Measurements from ENCODE around the gene LRRC4C. TPM values are rescaled to one million over a fixed set of nuclear protein-coding genes. Genes with fewer than 3 reads are reported as not detected.

The LRRC4C gene
- total and polyA plus RNA-seq, 4 experiments from 2014 or later, result not detected

- Mint-ChIP-seq H3K27me3 (no peaks in the 10 kb centered on the region), H3K4me3 (no peak overlapping the region), H3K4me1 (no peaks in the 10 kb centered on the region), H3K9me3 (peaks cover 3 to 18% (median 9%) of the 10 kb centered on the region in 8 donors), H3K27ac (no peak overlapping the region), H3K36me3 (no peaks in the 10 kb centered on the region)
- Histone ChIP-seq H3K27me3 (ENCODE audit: insufficient read depth, low read length) (no peaks in the 10 kb centered on the region), H3K9me3 (ENCODE audit: control insufficient read depth in 1 of 2, low read length in 2 of 2) (no peaks in the 10 kb centered on the region), H3K27ac (ENCODE audit: low read depth, low read length) (no peak overlapping the region), H3K4me1 (ENCODE audit: insufficient read depth, low read length) (no peaks in the 10 kb centered on the region), H3K36me3 (ENCODE audit: insufficient read depth, low read length) (no peaks in the 10 kb centered on the region), H3K4me3 (ENCODE audit: low read length in 2 of 2) (no peak overlapping the region)
- POLR2A ChIA-PET (ENCODE audit: partially characterized antibody), result no interaction called here
- intact Hi-C loops (cut with micrococcal nuclease), result no loop called here
- DNase-seq, result no peak
- CTCF ChIA-PET (ENCODE audit: partially characterized antibody), result no interaction called here
Observed at GRCh38 chr11:40166892-40167291, 1292.6 kb downstream of the LRRC4C start.

DNA sequence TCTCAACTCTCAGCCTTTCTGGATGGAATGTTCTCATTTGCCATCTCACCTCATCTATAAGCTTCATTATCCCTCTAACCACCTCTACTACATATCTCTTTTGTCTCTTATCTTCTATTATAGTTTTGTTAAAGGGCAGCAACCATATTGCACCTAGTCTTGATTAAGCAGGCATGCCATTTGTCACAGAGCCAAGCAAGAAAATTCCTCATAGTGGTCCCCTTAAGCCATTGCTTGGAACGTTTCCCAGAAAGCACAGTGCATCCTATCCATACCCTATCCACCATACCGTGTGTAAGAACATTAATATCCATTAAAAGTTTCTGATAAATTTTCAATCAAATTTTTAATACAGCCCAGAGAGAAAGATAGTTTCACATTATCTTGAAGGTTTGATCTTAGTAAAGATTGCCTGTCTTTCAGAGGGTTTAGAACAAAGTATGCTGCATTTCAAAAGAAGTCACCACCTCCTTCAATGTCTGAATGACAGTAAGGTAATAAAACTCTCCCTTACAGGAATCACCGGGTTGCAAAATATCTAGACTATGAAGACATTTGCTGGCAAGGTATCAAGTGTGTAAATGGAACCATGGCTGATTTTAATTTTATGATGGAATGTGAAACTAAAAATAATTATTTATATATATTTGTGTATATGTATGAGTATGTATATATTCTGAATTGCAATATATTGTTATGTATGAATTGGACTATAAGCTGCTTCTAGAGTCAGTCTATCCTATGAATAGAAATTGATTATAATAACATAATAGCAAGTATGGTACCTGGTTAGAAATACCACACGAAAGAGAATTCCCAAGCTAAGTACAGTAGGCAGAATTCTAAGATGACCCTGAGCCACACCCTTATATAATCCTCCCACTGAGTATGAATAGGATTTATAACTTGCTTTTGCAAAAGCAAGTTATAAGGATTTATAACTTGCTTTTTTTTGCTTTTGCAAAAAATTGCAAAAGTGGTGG, 1296.3 kb downstream of the LRRC4C start:
- Histone ChIP-seq H3K4me1 (ENCODE audit: insufficient read depth, low read length) (no peaks in the 10 kb centered on the region), H3K27me3 (ENCODE audit: insufficient read depth, low read length) (no peaks in the 10 kb centered on the region), H3K36me3 (ENCODE audit: insufficient read depth, low read length) (no peaks in the 10 kb centered on the region), H3K4me3 (ENCODE audit: low read length in 2 of 2) (no peak overlapping the region), H3K9me3 (ENCODE audit: control insufficient read depth in 1 of 2, low read length in 2 of 2) (no peaks in the 10 kb centered on the region), H3K27ac (ENCODE audit: low read depth, low read length) (no peak overlapping the region)
- no peaks in the 10 kb centered on the region for H3K27me3 Mint-ChIP-seq
- POLR2A ChIA-PET (ENCODE audit: partially characterized antibody), result no interaction called here
- CTCF ChIA-PET (ENCODE audit: partially characterized antibody), result no interaction called here
- H3K9me3 Mint-ChIP-seq, result peaks cover 3 to 18% (median 12%) of the 10 kb centered on the region in 8 donors
- intact Hi-C loops (cut with micrococcal nuclease), result no loop called here
- no peak overlapping the region for H3K27ac Mint-ChIP-seq
- no peak for DNase-seq
- no peaks in the 10 kb centered on the region for H3K4me1 Mint-ChIP-seq
- H3K4me3 Mint-ChIP-seq, result no peak overlapping the region
- no peaks in the 10 kb centered on the region for H3K36me3 Mint-ChIP-seq

DNA sequence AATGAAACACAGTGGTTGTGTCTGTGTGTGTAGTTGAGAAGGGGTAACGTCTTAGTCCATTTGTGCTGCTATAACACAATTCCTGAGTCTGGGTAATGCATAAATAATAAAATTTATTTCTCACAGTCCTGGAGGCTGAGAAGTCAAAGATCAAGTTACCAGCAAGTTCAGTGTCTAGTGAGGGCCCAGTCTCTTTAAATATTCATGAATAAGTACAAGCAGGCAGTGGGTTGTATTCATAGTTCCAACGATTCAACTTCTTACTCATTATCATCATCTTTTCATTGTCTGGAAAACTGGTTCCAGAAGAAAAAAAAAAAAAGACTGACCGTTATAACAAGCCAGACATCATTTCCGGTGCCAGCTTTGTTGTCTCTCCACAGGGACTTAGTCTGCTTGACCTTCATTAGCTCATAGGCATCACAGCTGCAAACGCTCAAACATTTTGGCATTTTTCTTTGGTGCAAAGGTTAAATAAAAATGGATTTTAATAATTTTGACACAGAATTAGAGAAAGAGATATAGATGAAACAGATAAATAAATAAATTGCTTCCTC, 1297.5 kb downstream of the LRRC4C start:
- no peak for DNase-seq
- no peak overlapping the region for H3K27ac Mint-ChIP-seq
- CTCF ChIA-PET (ENCODE audit: partially characterized antibody), result no interaction called here

GRCh38 chr11:40160418-40160817, 1299.0 kb downstream of the LRRC4C start:
- no peak for DNase-seq
- H3K27me3 Mint-ChIP-seq, result no peaks in the 10 kb centered on the region
- Histone ChIP-seq H3K9me3 (ENCODE audit: control insufficient read depth in 1 of 2, low read length in 2 of 2) (no peaks in the 10 kb centered on the region), H3K4me1 (ENCODE audit: insufficient read depth, low read length) (no peaks in the 10 kb centered on the region), H3K4me3 (ENCODE audit: low read length in 2 of 2) (no peak overlapping the region), H3K27me3 (ENCODE audit: insufficient read depth, low read length) (no peaks in the 10 kb centered on the region), H3K36me3 (ENCODE audit: insufficient read depth, low read length) (no peaks in the 10 kb centered on the region), H3K27ac (ENCODE audit: low read depth, low read length) (no peak overlapping the region)
- H3K4me1 Mint-ChIP-seq, result no peaks in the 10 kb centered on the region
- intact Hi-C loops (cut with micrococcal nuclease), result no loop called here
- H3K4me3 Mint-ChIP-seq, result no peak overlapping the region
- ChIA-PET POLR2A (ENCODE audit: partially characterized antibody) (no interaction called here), CTCF (ENCODE audit: partially characterized antibody) (no interaction called here)
- no peaks in the 10 kb centered on the region for H3K36me3 Mint-ChIP-seq
- H3K9me3 Mint-ChIP-seq, result peaks cover 3 to 35% (median 20%) of the 10 kb centered on the region in 8 donors
- no peak overlapping the region for H3K27ac Mint-ChIP-seq

More for the DNA sequence above, 1297.5 kb downstream of the LRRC4C start:
- Histone ChIP-seq H3K27me3 (ENCODE audit: insufficient read depth, low read length) (no peaks in the 10 kb centered on the region), H3K9me3 (ENCODE audit: control insufficient read depth in 1 of 2, low read length in 2 of 2) (no peaks in the 10 kb centered on the region), H3K4me3 (ENCODE audit: low read length in 2 of 2) (no peak overlapping the region), H3K4me1 (ENCODE audit: insufficient read depth, low read length) (no peaks in the 10 kb centered on the region), H3K27ac (ENCODE audit: low read depth, low read length) (no peak overlapping the region), H3K36me3 (ENCODE audit: insufficient read depth, low read length) (no peaks in the 10 kb centered on the region)
- H3K4me3 Mint-ChIP-seq, result no peak overlapping the region
- intact Hi-C loops (cut with micrococcal nuclease), result no loop called here
- no peaks in the 10 kb centered on the region for H3K4me1 Mint-ChIP-seq
- POLR2A ChIA-PET (ENCODE audit: partially characterized antibody), result no interaction called here
- H3K36me3 Mint-ChIP-seq, result no peaks in the 10 kb centered on the region
- H3K27me3 Mint-ChIP-seq, result no peaks in the 10 kb centered on the region
- H3K9me3 Mint-ChIP-seq, result peaks cover 3 to 24% (median 11%) of the 10 kb centered on the region in 8 donors

DNA sequence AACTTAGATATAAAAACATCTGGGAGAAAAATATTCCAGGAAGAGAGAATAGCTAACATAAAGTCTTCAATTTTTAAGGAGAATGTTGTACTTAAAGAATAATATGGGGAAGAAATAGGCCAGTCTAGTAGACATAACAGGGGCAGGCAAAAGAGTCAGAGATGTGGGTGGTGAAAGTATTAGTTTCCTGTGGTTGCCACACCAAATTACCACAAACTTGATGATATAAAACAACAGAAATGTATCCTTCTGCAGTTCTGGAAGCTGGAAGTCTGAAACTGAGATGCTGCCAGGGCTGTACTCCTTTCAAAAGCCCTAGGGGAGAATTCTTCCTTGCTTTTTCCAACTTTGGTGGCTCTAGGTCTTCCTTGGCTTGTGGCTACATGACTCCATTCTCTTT, 1309.7 kb downstream of the LRRC4C start:
- Histone ChIP-seq H3K27me3 (ENCODE audit: insufficient read depth, low read length) (no peaks in the 10 kb centered on the region), H3K27ac (ENCODE audit: low read depth, low read length) (no peak overlapping the region), H3K9me3 (ENCODE audit: control insufficient read depth in 1 of 2, low read length in 2 of 2) (peaks cover 0 to 4% of the 10 kb centered on the region in 2 donors), H3K4me1 (ENCODE audit: insufficient read depth, low read length) (no peaks in the 10 kb centered on the region), H3K4me3 (ENCODE audit: low read length in 2 of 2) (no peak overlapping the region), H3K36me3 (ENCODE audit: insufficient read depth, low read length) (no peaks in the 10 kb centered on the region)
- Mint-ChIP-seq H3K36me3 (no peaks in the 10 kb centered on the region), H3K27me3 (no peaks in the 10 kb centered on the region), H3K4me1 (no peaks in the 10 kb centered on the region), H3K4me3 (no peak overlapping the region), H3K9me3 (peaks cover 0 to 46% (median 18%) of the 10 kb centered on the region in 8 donors), H3K27ac (no peak overlapping the region)
- POLR2A ChIA-PET (ENCODE audit: partially characterized antibody), result no interaction called here
- intact Hi-C loops (cut with micrococcal nuclease), result no loop called here
- CTCF ChIA-PET (ENCODE audit: partially characterized antibody), result no interaction called here
- DNase-seq, result no peak

DNA sequence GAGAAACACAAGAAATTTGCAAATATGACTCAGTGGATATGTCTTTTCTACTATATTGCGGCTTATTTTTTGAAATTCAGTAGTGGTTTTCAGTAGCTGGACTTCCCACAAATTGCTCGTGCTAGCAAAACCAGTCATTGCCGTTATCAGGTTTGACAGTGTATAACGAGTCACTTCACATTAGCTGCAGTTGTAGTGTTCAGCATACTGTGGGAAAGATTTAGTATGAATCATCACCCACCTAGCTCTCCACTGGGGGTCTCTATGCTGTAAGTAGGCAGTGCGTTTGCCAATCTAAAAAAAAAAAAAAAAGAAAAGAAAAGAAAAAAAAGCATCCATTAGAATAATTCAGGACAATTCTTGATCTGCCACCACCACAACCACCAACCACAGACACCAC, 1318.9 kb downstream of the LRRC4C start:
- no peak overlapping the region for H3K27ac ChIP-seq (ENCODE audit: low read depth, low read length)
- no peaks in the 10 kb centered on the region for H3K4me1 ChIP-seq (ENCODE audit: insufficient read depth, low read length)
- H3K4me3 ChIP-seq (ENCODE audit: low read length in 2 of 2), result no peak overlapping the region
- no peaks in the 10 kb centered on the region for H3K36me3 ChIP-seq (ENCODE audit: insufficient read depth, low read length)
- ChIA-PET CTCF (ENCODE audit: partially characterized antibody) (no interaction called here), POLR2A (ENCODE audit: partially characterized antibody) (no interaction called here)
- no peaks in the 10 kb centered on the region for H3K27me3 ChIP-seq (ENCODE audit: insufficient read depth, low read length)
- H3K4me1 Mint-ChIP-seq, result no peaks in the 10 kb centered on the region
- DNase-seq, result no peak
- H3K27ac Mint-ChIP-seq, result no peak overlapping the region
- H3K9me3 Mint-ChIP-seq, result peaks cover 0 to 48% (median 12%) of the 10 kb centered on the region in 8 donors
- H3K4me3 Mint-ChIP-seq, result no peak overlapping the region
- H3K9me3 ChIP-seq (ENCODE audit: control insufficient read depth in 1 of 2, low read length in 2 of 2), result no peaks in the 10 kb centered on the region
- intact Hi-C loops (cut with micrococcal nuclease), result no loop called here
- H3K36me3 Mint-ChIP-seq, result no peaks in the 10 kb centered on the region
- H3K27me3 Mint-ChIP-seq, result no peaks in the 10 kb centered on the region

- no peaks in the 10 kb centered on the region for H3K27me3 Mint-ChIP-seq
- Histone ChIP-seq H3K27me3 (ENCODE audit: insufficient read depth, low read length) (no peaks in the 10 kb centered on the region), H3K27ac (ENCODE audit: low read depth, low read length) (no peak overlapping the region), H3K4me1 (ENCODE audit: insufficient read depth, low read length) (no peaks in the 10 kb centered on the region), H3K36me3 (ENCODE audit: insufficient read depth, low read length) (no peaks in the 10 kb centered on the region), H3K4me3 (ENCODE audit: low read length in 2 of 2) (no peak overlapping the region), H3K9me3 (ENCODE audit: control insufficient read depth in 1 of 2, low read length in 2 of 2) (no peaks in the 10 kb centered on the region)
- H3K36me3 Mint-ChIP-seq, result no peaks in the 10 kb centered on the region
- DNase-seq, result no peak
- intact Hi-C loops (cut with micrococcal nuclease), result no loop called here
- POLR2A ChIA-PET (ENCODE audit: partially characterized antibody), result no interaction called here
- H3K27ac Mint-ChIP-seq, result no peak overlapping the region
- H3K9me3 Mint-ChIP-seq, result peaks cover 0 to 48% (median 12%) of the 10 kb centered on the region in 8 donors
- CTCF ChIA-PET (ENCODE audit: partially characterized antibody), result interaction anchor here (1.1 kb wide), 1 partner anchor 13 kb away, joined by 3 read pairs; no protein-coding TSS in a partner anchor
- H3K4me3 Mint-ChIP-seq, result no peak overlapping the region
- no peaks in the 10 kb centered on the region for H3K4me1 Mint-ChIP-seq
Observed at GRCh38 chr11:40139536-40139935, 1319.9 kb downstream of the LRRC4C start.
